ENCODE results near the gene CIPC. TPM values are rescaled to one million over a fixed set of nuclear protein-coding genes. Genes with fewer than 3 reads are reported as not detected.

CIPC gene
- total and polyA plus RNA-seq, 2 of the 4 experiments (the other 2 are of a cell fraction): 6.6 to 12.9 TPM

- TF ChIP-seq BHLHE40 (IDR thresholded peaks at IDR 0.05; ENCODE audit: low read depth, low read length): 0 out of 2 replicates have a peak, but pooled peaks have one; percentile 15
Measured at GRCh38 chr14:77059276-77059915, 38.7 kb upstream of the CIPC start (continued).

GRCh38 chr14:77061630-77062257, 36.3 kb upstream of the CIPC start:
- in situ Hi-C loops (cut with MboI; ENCODE audit: low sequenced_read_pairs): loop anchor here (5.0 to 25.0 kb wide), 2 partner anchors 149 to 1074 kb away; partner anchors contain the start of genes IFT43 and TGFB3
- CTCF ChIA-PET: interaction anchor here (1.3 to 3.4 kb wide), 2 partner anchors 144 to 148 kb away, joined by 3 to 15 read pairs; no protein-coding TSS in a partner anchor
- H3K4me2 ChIP-seq (ENCODE audit: low read depth, low read length): no peak overlapping the region

More at GRCh38 chr14:77061630-77062257, 36.3 kb upstream of the CIPC start:
- no peak overlapping the region for H4K8ac ChIP-seq (ENCODE audit: low read depth in 2 of 2, low read length in 2 of 2)
- H2AK5ac ChIP-seq (ENCODE audit: low read depth, low read length): no peak overlapping the region; the same call in 1 of the 2 replicates
- no peak overlapping the region for H4K91ac ChIP-seq (ENCODE audit: insufficient read depth, low read depth, low read length)
- peaks cover 7% of the 10 kb centered on the region for H3K4me1 ChIP-seq (ENCODE audit: control insufficient read depth, insufficient read depth, low read length)
- ATAC-seq (ENCODE audit: low read depth) (no peak), DNase-seq (no peak)
- no peak overlapping the region for H3K9ac ChIP-seq (ENCODE audit: low read depth, low read length)
- no peak overlapping the region for H3K4ac ChIP-seq (ENCODE audit: low read depth, low read length)
- no peak overlapping the region for H3K27ac ChIP-seq (ENCODE audit: insufficient read depth, low read length)
- TF ChIP-seq RCOR1 (IDR thresholded peaks at IDR 0.05; ENCODE audit: insufficient replicate concordance, low read length): no peak
- no peak overlapping the region for H3K18ac ChIP-seq (ENCODE audit: low read depth, low read length)
- no peak overlapping the region for H2BK20ac ChIP-seq (ENCODE audit: low read depth, low read length)
- H4K20me1 ChIP-seq (ENCODE audit: insufficient read depth, low read length): no peaks in the 10 kb centered on the region
- H2BK5ac ChIP-seq (ENCODE audit: low read depth, low read length, poor library complexity, severe bottlenecking): no peak overlapping the region
- H3K4me3 ChIP-seq (ENCODE audit: insufficient read depth, low read depth, low read length): no peak overlapping the region
- no peak overlapping the region for H3K14ac ChIP-seq (replicated peaks; ENCODE audit: low read depth, low read length)
- H4K5ac ChIP-seq (ENCODE audit: low read depth, low read length): no peak overlapping the region
- no TSS peak for BruUV-seq (replicated peaks)
- dilution Hi-C loops (cut with HindIII; ENCODE audit: low sequenced_read_pairs, unreplicated experiment) (no loop called here), intact Hi-C loops (cut with micrococcal nuclease) (no loop called here)
- 97% methylated on average over 6 of the region's 12 CpGs; no CpG with 5 or more reads in 1 of the 2 experiments for WGBS, 2 experiments (ENCODE audit: extremely low coverage in 2 of 2, insufficient read length in 1 of 2)
- H2BK15ac ChIP-seq (ENCODE audit: low read depth, low read length): no peak overlapping the region
- H2AFZ ChIP-seq (replicated peaks; ENCODE audit: low read length, poor library complexity): no peak overlapping the region
- no peaks in the 10 kb centered on the region for H3K9me3 ChIP-seq (ENCODE audit: control insufficient read depth, insufficient read depth, low read length)
- no peaks in the 10 kb centered on the region for H3K9me1 ChIP-seq (ENCODE audit: insufficient read depth, low read length)
- H3K36me3 ChIP-seq (ENCODE audit: control insufficient read depth, insufficient read depth, low read length): no peaks in the 10 kb centered on the region
- POLR2A ChIA-PET (ENCODE audit: unreplicated experiment): no interaction called here
- no peak overlapping the region for H3K23ac ChIP-seq (ENCODE audit: low read depth, low read length)
- H2BK120ac ChIP-seq (ENCODE audit: low read depth, low read length): no peak overlapping the region
- H2AK9ac ChIP-seq (replicated peaks; ENCODE audit: low read depth, low read length, poor library complexity): peak overlapping the region; percentile 45
- no peaks in the 10 kb centered on the region for H3K27me3 ChIP-seq (ENCODE audit: control insufficient read depth, insufficient read depth, low read length)
- H3K79me1 ChIP-seq (ENCODE audit: low read depth in 1 of 2, low read length in 2 of 2): no peaks in the 10 kb centered on the region
- no peak overlapping the region for H3K56ac ChIP-seq (ENCODE audit: extremely low read depth, insufficient read depth, low read length)

Measured in IMR-90 (cell line).